DMS53 (cell line): Measurements from ENCODE around the gene KRTAP4-5.
"Not testable (repeated sequence)": the region's sequence is repeated elsewhere in the genome, so short reads cannot be mapped to it uniquely, and the experiment has no call there.

ENCODE experiments used
- DNase-seq: peaks from one replicate; lab custom pipeline; 2025; lab: John Stamatoyannopoulos, UW

KRTAP4-5 gene

DNA sequence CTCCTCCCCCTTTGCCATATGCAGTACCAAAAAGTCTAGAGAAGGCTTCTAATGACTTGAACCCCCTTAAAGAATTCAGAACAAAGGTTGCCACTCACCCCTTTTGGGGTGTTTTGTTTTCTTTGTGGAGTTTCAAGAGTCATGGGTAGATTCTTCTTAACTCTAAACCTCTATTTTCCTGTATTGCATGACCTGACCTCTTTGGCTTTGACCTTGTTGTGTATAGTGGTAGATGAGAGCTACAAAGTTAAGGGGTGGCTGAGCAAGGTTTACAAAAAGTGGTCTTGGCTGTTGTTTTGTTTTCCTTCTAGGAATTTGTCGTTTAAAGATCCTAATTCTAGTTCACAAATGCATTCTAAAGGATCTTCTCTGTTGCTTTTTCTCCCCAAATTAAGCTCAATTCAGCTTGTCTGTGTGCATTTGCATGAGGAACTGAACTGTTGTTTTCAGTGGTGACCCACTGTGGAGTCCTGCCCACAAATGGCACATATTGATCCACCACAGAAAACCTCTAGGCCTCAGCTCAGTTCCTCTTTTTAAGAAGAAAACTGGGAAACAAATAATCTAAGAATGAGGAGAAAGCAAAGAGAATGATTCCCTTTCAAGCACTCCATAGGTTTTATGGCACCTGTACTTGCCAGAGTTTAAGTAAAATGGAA lies 40.8 kb downstream of the KRTAP4-5 start:
- DNase-seq: not testable (repeated sequence)

DNA sequence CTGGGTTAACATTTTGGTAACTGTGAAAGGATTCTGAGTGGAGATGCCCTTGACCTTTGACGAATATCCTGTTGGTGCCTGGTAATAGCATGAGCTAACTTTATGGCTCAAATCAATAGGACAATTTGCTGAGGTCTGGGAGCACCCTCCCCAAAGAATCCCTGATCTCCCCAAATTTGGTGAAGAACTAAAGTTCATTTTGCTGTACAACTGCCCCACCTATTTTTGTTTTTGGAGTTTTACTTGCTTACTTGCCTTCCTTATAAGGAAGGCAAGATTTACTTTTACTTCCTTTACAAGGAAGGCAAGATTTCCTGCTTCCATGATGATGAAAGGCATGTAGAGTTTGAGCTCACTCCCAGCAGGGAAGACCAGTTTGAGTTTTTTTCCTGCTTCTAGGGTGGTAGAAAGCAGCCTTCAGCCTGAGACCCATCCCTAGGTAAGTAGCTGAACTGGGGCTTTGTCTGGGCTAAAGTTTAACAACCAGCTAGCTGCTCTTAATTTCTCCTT lies 41.6 kb downstream of the KRTAP4-5 start:
- DNase-seq: no peak

DNA sequence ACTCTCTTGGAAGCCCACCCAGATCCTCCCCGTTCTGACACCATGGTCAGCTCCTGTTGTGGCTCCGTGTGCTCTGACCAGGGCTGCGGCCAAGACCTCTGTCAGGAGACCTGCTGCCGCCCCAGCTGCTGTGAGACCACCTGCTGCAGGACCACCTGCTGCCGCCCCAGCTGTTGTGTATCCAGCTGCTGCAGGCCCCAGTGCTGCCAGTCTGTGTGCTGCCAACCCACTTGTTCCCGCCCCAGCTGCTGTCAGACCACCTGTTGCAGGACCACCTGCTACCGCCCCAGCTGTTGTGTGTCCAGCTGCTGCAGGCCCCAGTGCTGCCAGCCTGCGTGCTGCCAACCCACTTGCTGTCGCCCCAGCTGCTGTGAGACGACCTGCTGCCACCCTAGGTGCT lies 44.3 kb downstream of the KRTAP4-5 start, which contains the start of gene KRTAP4-9:
Gene KRTAP4-9, plus strand, starts transcription at position 43 of the 400 bp plus-strand sequence. Its CDS starts 0 bp downstream, at position 43.
- DNase-seq: not testable (repeated sequence)

DNA sequence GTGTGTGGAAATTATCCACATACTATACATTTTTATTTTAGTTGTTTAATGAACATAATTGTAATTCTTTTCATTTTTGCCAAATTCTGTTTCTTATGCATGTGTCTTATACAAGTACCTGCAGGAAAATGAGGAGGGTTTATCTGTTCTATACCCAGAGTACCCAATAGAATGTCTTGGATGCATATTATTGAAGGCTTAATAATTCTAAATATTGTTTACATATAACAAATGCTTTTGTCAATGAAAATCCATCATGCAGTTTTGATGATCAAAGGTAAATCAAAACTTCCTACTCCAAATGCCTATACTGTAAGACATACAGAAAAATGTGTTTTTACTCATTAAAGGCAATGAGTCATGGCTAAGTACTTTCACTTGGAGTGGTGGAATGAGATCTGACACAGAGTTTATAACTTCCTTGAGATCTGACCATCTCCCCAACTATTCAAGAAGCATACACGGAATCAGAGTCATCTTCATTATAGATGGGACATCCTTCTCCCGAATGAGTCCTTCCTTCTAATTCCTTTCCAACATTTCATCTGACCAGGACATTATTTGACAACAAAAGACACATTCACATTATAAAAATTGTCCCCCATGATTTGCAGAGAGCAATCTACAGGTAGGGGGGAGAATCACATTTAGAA lies 45.1 kb downstream of the KRTAP4-5 start:
- not testable (repeated sequence) for DNase-seq

DNA sequence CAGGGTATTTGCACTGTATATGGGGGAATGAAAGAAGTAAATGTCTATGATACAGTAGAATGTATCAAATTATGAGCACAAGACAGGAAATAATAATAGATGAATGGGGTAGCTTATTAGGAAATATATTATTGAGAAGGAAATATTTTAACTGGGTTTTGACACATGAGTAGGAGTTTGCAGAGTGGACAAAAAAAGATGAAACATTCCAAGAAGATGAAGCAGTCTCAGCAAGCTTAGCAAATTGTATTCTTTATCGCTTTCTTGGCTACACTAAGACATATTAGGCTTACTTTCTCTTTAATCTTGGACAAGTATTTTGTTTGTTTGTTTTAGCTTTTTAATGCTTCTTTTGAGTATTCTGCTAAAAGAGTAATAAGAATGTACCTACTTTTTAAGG lies 45.7 kb downstream of the KRTAP4-5 start:
- no peak for DNase-seq

DNA sequence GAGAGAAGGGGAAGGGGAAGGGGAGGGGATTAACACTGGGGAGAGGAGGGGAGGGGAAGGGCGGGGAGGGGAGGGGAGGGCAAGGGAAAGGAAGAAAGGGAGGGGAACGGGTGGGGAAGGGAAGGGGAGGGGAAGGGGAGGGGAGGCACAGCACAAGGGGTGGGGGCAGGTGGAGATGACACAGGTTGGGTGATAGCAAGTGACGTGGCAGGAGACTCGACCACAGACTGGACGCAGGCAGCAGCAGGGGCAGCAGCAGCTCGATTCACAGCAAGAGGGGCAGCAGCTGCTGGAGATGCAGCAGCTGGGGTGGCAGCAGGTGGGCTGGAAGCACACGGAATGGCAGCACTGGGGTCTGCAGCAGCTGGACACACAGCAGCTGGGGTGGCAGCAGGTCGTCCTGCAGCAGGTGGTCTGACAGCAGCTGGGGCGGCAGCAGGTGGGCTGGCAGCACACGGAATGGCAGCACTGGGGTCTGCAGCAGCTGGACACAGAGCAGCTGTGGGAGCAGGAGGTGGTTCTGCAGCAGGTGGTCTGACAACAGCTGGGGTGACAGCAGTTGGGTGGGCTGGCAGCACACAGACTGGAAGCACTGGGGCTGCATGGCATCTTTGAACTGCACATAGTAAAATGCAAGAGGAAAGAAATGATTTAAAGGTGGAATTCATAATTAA lies 47.9 kb downstream of the KRTAP4-5 start, which contains the start of gene KRTAP4-16:
Gene KRTAP4-16, minus strand, starts transcription at position 624 of the 674 bp plus-strand sequence. Its CDS starts 0 bp downstream, at position 624.
- DNase-seq: no peak

DNA sequence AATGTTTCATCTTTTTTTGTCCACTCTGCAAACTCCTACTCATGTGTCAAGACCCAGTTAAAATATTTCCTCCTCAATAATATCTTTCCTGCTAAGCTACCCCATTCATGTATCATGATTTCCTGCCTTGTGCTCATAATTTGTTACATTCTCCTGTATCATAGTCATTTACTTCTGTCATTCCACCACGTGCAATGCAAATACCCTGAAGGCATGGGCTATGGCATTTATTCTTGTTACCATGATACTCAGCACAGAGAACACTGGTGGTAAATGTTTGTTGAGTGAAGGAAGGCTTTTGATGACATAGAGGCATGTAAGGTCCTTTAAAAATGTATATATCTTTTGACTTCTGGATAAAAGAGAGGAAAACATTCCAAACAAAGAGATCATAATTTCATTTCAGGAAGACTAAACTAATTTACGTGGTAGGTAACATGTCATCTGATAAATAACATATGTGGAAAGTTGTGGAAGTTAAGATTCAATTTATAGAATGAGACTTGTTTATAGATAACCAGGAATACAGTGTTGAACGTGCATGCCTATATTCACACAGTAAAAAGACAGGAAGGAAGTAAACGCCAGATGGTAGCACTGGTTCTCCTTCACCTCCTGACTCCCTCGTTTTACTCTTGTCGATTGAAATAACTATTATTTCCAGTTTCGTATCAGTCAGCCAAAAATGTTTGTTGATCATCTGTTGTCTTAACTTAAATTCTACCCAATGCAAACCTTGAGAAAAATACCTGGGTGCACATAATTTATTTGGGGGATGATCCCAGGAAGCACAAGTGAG lies 49.7 kb downstream of the KRTAP4-5 start:
- not testable (repeated sequence) for DNase-seq
